NOMO-1 treated with dmso at 0.1 percent for 144 hours (cell line): Measurements from ENCODE around the gene RBBP8NL.

ENCODE experiments used
- DNase-seq: peaks from one replicate; lab custom pipeline; 2025; ENCODE audit not compliant: unreplicated experiment; lab: John Stamatoyannopoulos, UW

The RBBP8NL gene

GRCh38 chr20:62427172-62428001 lies at the start of gene RBBP8NL:
RBBP8NL (minus strand) TSS chr20:62427539; CDS start chr20:62419647, 7,892 bp downstream.
- DNase-seq: no peak

- no peak for DNase-seq
Observed at GRCh38 chr20:62476056-62476838, 48.9 kb upstream of the RBBP8NL start.

DNA sequence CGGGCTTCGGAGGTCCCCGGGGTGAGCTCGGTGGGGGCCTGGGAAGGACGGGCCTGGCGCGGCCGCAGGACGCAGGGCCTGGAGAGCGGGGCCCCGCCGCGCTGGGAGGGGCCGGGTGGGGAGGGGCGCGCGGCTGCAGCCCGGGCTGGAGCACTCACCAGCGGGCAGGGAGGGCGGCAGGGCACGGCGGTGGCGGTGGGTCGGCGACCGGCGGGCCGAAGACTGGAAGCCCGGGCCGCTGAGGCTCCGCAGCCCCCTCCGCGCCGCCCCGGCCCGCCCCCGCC lies 48.4 kb upstream of the RBBP8NL start, which contains the start of gene GATA5:
Gene GATA5 (minus strand): TSS at position 224 of the 284 bp plus-strand sequence. CDS start 474 bp downstream, outside the sequence.
- no peak for DNase-seq

DNA sequence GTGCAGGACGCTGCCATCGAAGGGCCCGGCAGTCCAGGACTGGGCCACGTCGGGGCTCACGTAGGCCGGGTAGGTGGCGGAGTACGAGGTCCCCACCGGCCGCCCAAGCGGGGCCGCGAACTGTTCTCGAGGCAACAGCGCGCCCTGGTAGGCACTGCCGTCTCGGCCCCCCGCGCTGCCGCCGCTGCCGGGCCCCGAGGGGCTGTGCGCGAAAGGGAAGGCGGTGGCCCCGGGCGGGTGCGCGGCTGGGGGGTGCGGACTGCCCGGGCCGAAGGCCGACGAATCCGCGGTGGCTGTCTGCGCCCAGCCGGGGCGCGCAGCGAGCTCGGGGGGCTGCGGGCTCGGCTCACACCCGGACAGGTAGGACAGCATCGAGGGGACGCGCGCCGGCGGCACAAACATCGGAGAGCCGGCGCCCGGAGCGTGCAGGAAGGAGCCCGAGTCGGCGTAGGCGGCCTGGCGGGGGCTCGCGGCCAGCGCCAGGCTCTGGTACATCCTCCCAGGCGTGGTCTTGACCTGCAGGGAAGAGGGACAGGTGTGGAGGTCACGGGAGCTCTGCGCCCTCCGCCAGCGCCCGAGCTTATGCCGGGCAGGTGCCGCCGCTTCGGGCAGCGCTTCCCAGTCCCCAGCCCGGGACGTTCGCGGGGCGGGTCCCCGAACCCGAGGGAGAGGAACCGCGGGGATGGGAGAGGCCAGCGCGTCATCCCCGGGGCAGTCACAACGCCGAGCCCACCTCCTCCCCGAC lies 47.9 kb upstream of the RBBP8NL start:
- DNase-seq: no peak

DNA sequence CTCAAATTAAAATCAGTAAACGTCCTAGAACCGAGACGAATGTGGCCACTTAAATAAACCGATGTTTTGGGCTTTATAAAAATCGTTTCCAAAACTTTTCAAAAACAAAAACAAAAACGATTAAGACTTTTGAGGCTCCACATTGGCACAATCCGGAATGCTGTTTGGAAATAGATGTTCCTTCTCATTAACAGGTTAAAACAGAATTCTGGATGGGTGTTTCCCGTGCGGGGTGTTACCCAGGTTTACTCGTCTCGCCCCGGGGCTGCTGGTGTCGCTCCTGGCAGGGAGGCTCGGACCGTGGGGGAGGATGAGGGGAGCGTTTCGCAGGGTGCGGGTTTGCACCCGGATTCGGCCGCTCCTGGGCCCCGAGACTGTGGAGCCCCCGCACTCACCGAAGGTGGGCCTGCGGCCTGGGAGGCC lies 47.3 kb upstream of the RBBP8NL start:
- no peak for DNase-seq

- DNase-seq: no peak
Observed at GRCh38 chr20:62473717-62474603, 46.6 kb upstream of the RBBP8NL start.

DNA sequence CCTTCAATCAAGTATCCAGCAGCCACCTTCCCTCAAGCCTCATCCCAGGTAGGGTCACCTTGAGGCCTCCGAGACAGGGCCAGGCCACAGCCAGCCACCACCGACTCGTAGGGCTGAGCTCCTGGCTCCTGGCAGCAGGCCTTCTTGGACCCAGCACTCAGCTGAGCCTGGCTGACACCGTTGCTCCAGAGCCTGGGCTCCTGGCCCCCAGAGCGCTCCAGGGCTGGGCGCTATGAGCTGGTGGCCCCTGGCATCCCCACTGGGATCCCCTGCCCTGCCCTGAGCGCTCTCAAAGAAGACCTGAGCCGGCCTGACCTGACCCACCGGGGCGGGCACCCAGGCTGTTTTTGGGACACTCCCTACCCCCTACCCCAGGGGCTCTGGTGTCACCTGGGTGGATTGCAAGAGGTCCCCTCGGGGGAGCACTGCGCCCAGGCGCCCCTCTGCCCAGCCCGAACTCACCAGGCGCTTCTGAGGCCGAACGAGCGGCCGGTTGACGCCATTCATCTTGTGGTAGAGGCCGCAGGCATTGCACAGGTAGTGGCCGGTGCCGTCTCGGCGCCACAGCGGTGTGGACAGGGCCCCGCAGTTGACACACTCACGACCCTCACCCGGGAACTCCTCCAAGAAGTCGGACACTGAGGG lies 45.7 kb upstream of the RBBP8NL start:
- no peak for DNase-seq

GRCh38 chr20:62472138-62472940 lies 45.0 kb upstream of the RBBP8NL start:
- DNase-seq: no peak

DNA sequence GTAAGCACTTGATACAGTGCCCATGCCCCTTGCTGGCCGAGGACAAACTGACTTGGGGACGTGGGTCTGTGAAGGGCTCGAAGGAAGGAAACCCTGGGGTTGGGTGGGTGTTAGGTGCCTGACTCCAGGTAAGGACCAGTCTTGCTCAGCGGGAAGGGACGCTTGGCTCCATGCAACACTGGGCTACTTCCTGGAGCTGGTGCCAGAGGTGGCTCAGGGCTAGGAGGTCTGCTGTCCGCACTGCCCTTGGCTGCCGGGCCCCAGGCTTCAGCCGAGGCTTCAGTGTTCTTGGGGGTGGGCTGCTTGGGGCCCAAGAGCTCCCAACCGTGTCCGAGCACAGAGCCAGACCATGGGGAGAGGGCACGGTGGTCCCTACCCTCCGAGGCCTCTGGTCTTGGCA lies 43.1 kb upstream of the RBBP8NL start:
- no peak for DNase-seq

DNA sequence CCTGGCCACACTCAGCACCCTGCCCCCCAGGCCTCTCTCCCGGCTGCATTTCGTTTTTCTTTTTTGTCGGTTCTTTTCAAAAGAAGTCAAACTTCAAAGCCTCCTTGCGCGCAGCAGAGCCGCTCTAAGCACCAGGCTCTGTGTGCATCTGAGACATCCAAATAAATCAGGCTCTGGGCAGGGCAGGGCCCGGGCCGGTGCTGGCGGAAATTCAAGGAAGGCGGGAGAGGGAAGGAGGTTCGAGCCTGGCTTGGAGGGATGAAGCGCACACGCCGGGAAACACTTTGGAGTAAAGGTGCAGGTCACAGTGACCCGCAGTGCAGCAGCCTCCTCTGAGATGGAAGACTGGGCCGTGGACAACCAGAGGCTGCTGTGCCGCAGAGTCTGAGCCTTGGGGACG lies 42.7 kb upstream of the RBBP8NL start:
- DNase-seq: no peak

- no peak for DNase-seq
Observed at GRCh38 chr20:62469352-62469751, 42.0 kb upstream of the RBBP8NL start.

DNA sequence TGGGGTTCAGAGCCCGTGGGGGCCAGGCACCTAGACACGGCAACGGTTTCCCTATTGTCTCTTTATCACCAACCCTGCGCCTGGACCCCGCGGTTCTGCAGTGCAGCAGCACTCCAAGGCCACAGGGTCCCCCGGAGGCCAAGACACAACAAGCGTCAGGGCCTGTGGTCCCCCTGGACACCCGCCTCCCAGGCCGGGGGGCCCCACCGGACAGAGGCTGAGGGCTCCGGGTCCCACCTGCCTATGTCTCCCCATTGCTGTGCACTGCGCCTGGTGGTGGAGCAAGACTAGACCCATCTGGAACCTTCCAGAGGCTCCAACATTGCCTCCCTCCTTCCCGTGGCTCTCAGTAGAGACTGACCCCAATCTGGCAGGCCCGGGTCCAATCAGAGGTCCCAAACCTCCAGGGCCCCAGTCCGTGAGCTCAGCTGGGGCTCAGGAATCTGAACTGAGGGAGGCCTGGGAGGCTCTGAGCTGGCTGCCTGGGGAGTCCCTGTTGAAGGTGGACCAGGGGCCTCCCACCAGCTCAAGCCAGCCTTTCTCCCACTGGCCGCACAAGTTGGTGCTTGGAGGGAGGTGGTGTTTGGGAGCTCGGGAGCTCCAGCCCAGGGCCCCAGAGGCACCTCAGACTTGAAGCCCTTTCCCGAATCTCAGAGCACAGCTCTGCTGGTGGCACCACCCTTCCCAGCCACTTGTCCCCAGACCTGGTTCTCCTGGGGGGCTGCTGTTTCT lies 39.6 kb upstream of the RBBP8NL start:
- no peak for DNase-seq

GRCh38 chr20:62466072-62466760 lies 38.9 kb upstream of the RBBP8NL start:
- DNase-seq: no peak

DNA sequence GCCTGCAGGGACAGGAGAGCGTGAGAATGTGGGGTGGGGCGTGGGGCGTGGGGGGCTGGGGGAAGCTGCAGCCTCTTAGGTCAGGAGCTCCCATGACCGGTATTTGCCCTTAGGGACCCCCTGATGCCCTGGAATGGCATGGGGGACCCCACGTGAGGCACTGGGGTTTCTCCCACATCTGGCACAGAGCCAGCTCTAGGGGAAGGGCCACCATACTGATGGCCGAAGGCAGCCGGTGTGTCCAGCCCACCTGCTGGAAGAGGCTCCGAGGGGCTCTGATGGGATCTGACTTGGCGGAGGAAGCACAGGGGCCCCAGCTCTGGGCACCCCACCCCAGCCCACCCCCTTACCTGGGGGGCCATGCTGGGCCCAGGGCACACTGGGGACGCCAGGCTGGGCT lies 37.7 kb upstream of the RBBP8NL start:
- DNase-seq: no peak

- DNase-seq: no peak
Observed at GRCh38 chr20:62464425-62464770, 37.1 kb upstream of the RBBP8NL start.

DNA sequence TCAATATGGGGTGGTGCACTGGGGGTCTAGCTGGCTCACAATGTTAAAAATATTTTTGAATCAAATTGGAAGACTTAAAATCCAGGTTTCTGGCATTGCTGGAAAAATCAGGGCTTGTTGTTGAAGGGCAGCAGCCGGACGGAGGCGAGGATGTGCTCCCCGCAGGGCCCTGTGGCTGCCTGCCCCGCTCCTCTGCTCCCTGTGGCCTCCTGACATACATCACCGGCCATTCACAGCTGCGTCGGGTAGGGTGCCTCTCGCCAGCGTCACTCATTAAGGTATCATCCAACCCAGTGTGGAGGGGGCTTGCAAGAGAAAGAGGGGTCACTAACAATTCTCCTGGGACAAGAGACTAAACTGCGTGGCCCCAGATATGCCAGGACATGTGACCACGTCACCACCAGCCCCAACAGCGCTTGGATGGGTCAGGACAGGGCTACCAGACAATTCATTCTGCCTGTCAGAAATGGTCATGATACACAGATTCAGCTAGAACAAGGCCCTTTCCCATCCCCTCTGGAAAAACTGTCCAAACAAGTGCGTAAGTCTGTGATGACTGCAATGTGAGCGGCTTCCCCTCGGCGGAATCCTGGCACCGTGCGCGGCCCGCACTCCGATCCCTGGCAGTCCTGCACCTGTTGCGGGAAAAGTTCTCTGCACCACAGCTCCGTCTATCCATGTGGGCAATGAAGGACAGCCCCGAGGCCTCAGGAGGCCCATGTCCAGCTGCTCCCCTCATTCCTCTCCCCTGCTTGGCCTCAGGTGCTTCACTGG lies 36.5 kb upstream of the RBBP8NL start:
- no peak for DNase-seq

DNA sequence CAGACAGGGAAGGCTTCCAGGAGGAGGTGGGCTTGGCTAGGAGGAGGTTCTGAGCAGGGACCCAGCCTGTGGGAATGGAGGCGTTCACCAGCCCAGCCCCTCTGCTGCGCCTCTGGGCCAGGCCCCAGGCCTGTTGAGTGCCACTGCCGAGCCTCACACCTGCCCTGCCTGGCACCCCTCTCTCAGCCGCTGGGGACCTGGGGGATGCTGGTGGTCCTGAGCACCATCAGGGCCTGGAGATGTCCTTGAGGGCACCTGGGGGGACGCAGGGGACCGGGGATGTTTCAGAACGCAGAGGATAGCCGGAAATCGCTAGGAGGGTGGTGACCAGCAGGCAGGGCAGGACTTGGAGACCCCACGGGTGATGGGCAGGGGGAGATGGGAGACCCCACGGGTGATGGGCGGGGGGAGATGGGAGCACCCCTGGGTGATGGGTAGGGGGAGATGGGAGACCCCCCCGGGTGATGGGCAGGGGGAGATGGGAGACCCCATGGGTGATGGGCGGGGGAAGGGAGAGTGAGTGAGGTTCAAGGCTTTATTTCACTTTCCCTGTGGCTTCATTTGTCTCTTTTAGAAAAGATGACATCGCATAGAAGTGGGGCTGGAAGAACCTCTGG lies 35.7 kb upstream of the RBBP8NL start:
- DNase-seq: no peak
